GM18502 (cell line): ENCODE results near the gene ADAT3.
A peak's percentile ranks its signal among the peaks of the same experiment; 100 is the strongest.

Experiments
- ATAC-seq: cut with Tn5 transposase; IDR thresholded peaks from one replicate; pipeline ENCODE4 v1.9.1; 2021; ENCODE audit warnings: mild to moderate bottlenecking; ENCODE audit not compliant: unreplicated experiment, poor library complexity

The ADAT3 gene

GRCh38 chr19:1935484-1936208 lies 30.4 kb downstream of the ADAT3 start:
- no peak for ATAC-seq

GRCh38 chr19:1936430-1936829 lies 31.2 kb downstream of the ADAT3 start:
- no peak for ATAC-seq

- ATAC-seq = no peak
Observed at GRCh38 chr19:1936916-1937610, 31.9 kb downstream of the ADAT3 start.

GRCh38 chr19:1938071-1938470 lies 32.9 kb downstream of the ADAT3 start:
- ATAC-seq = no peak

- peak; percentile 55 for ATAC-seq
Observed at GRCh38 chr19:1941146-1942077, 36.2 kb downstream of the ADAT3 start, which contains the start of gene CSNK1G2. Gene CSNK1G2 (plus strand): TSS chr19:1941172. CDS start chr19:1969773, 28,601 bp downstream.

GRCh38 chr19:1942078-1942933 lies 37.1 kb downstream of the ADAT3 start:
- ATAC-seq = peak; percentile 45

- no peak for ATAC-seq
Observed at GRCh38 chr19:1942934-1943555, 37.8 kb downstream of the ADAT3 start.

- ATAC-seq = no peak
Observed at GRCh38 chr19:1943661-1944087, 38.5 kb downstream of the ADAT3 start.

GRCh38 chr19:1944088-1944915 lies 39.1 kb downstream of the ADAT3 start:
- ATAC-seq = no peak

GRCh38 chr19:1944916-1945561 lies 39.8 kb downstream of the ADAT3 start:
- ATAC-seq = no peak

GRCh38 chr19:1945899-1946298 lies 40.7 kb downstream of the ADAT3 start:
- no peak for ATAC-seq

- no peak for ATAC-seq
Observed at GRCh38 chr19:1947651-1948209, 42.5 kb downstream of the ADAT3 start.

- no peak for ATAC-seq
Observed at GRCh38 chr19:1949304-1950101, 44.3 kb downstream of the ADAT3 start.

- ATAC-seq = no peak
Observed at GRCh38 chr19:1950640-1951039, 45.4 kb downstream of the ADAT3 start.

- ATAC-seq = no peak
Observed at GRCh38 chr19:1952635-1953034, 47.4 kb downstream of the ADAT3 start.

GRCh38 chr19:1953037-1953436 lies 47.8 kb downstream of the ADAT3 start:
- no peak for ATAC-seq
